Activated CD4-positive, CD25-positive, alpha-beta regulatory T cell treated with anti-CD3 and anti-CD28 coated beads, Interleukin-2, amount 50 U/mL, for 72 hours (primary cell): ENCODE measurements around the gene FCGR3B.
"Not testable (repeated sequence)": the region's sequence is repeated elsewhere in the genome, so short reads cannot be mapped to it uniquely, and the experiment has no call there.

Experiments used
- DNase-seq: peaks from one replicate; pipeline ENCODE4 v3.0.0; 2021

FCGR3B gene

DNA sequence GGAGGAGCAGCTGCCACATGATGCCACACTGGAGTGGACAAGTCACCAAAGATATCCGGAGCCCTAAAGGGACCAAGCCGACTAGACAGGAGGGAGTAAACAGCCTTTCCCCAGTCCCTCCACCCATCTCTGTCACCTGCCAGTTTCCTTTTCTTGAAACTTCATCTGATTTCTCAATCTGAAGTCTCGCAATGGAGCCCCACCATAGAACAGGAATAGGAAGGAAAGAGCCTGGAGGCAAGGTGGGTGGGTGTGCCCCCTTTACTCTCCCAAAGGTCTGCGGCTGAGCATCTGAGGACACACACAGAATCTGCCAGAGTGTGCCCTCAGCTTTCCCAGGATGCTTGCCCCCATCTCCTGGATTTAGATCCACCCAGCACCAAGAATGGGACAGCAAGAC is at the start of gene FCGR3B:
Gene FCGR3B (minus strand): TSS at position 101 of the 400 bp plus-strand sequence. CDS start 82 bp downstream, at position 19.
- DNase-seq: no peak

DNA sequence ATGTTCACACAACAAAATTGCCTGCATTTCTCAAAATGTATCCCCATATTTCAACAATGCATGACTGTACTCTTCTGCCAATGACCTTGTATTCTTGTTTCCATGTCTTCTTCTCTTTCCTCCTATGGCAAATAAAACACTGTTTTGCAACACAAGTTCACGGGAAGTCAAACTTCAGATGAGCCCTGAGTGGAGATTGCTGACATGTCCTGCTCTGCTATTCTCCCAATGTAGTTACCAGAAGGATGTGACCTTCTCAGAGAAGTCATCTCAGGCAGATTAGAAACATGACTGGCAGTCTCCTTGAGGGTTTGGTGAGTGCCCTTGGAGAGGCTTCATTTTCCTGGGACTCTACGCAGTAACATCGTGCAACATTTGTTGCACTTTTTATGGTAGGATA is 47.5 kb upstream of the FCGR3B start:
- DNase-seq: no peak

DNA sequence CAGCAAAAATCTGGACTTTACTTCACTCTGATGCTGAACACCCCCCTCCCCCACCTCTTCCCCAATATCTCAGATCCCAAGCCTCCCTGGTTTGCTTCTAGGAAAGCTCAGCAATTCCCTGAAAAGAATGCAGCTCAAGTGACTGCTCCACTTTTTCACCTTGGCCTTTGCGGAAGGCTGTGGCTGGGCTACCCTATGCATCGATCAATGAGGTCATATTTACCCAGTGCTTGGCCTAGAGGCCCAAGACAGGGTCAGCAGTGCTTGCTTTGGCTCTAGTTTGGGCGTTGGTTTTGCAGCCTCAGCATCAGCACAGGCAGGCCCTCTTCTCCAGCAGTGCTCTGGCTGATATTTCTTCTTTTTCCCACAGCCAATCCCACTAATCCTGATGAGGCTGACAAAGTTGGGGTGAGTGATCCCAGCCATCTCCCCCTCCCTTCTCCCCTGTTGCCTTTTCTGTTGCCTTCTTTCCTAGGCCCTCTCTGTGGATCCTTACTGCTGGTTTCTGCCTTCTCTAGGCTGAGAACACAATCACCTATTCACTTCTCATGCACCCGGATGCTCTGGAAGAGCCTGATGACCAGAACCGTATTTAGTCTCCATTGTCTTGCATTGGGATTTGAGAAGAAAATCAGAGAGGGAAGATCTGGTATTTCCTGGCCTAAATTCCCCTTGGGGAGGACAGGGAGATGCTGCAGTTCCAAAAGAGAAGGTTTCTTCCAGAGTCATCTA is 46.1 kb upstream of the FCGR3B start:
- no peak for DNase-seq

DNA sequence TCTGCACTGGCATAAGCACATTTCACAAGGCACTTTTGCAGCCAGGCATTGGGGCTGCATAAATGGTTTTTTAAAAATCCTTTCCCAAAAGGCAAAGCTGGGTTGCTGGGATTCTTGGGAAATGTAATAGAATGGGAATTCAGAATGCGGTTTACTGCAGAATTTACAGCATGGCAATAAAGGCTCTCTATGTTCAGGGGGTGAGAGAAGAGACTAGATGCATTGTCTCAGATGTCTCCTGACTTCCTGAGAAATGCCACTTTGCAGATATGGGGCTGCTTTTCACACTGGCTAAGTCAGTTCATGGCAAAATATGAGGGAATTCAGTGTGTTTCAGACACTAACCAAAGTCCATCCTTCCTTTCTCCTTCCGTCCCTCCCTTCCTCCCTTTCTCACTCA is 45.5 kb upstream of the FCGR3B start:
- DNase-seq: no peak

DNA sequence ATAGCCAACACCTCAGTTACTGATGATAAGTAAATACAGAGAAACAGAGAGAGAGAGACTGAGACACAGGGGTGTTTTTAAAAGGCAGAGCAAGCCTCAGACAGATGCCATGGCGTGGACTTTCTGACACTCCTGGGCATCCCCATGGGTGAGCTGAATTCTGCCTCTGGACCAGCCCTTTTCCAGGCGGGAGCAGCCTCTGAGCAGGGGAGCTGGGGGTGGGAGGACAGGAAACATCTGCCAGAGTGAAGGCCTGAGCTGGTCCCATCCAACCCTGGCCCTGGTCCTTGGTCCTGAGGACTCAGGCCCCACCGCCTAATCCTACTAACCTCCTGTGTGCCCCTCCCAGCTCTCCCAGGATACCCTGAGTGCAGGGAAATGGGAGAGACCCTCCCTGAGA is 43.9 kb upstream of the FCGR3B start:
- DNase-seq: not testable (repeated sequence)

DNA sequence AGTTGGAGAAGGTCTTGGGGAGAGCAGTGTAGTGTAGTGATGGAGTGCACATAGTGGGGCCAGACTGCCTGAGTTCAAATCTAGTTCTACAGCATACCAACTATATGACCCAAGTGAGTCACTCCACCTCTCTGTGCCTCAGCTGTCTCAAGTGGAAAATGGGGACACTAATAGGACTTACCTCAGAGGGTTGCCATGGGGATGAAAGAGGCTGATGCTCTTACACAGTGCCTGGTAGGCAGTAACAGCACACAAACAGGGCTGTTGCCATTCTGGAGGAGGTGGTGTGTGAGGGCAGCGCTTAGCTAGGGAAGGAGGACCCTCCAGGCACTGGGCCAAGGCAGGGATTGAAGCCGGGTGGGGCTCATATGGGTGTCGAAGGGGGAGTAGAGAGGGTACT is 43.5 kb upstream of the FCGR3B start:
- not testable (repeated sequence) for DNase-seq

DNA sequence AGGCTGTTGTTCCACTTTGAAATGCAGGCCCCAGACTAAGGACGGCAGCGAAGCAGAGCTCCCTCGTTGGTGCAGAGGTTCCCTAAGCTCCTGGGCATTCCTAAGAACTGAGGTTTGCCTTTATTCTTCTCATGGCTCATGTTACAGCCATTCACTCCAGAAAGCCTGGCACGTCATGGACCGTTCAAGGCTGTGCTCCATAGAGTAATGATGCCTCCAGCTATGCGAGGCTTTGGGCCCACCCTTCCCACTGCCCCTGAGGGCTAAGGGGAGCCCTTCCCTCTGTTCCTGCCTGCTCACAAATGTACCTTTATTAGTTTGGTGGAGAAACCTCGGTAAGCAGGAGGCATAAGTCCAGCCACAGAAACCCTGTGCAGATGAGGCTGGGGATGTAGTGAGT is 42.5 kb upstream of the FCGR3B start:
- not testable (repeated sequence) for DNase-seq

DNA sequence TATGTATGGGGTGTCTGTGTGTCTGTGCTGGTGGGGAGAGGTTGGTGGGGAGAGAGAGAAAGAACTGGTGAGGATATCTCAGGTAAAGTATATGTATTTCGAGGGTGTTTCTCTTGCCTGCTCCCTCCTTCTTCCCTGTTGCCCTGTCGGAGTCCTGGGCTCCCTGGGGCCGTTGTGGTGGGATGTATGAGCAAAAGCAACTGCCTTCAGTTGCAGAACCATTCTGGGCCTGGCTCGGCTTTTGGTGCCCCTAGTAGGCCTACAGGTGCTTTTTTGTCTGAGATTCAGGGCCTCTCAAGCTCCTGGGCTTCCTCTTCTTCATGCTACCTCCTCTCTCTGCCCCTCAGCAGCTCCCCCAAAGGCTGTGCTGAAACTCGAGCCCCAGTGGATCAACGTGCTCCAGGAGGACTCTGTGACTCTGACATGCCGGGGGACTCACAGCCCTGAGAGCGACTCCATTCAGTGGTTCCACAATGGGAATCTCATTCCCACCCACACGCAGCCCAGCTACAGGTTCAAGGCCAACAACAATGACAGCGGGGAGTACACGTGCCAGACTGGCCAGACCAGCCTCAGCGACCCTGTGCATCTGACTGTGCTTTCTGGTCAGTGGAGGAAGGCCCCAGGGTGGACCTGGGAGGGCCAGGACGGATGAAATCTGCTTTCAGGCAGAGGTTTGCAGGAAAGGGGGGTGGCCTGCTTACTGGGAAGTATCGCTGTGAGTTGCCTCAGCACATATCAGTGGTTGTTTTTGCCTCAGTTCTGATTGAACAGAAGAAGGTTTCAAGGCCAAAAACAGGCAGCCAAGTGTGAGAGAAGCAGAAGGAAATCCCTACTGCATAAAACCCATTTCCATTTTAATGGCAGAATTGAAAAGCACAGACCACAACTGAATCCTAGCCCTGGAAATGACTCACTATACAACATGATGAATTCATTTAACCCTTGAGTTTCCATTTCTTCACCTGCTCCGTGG is 40.4 kb upstream of the FCGR3B start:
- DNase-seq: not testable (repeated sequence)

DNA sequence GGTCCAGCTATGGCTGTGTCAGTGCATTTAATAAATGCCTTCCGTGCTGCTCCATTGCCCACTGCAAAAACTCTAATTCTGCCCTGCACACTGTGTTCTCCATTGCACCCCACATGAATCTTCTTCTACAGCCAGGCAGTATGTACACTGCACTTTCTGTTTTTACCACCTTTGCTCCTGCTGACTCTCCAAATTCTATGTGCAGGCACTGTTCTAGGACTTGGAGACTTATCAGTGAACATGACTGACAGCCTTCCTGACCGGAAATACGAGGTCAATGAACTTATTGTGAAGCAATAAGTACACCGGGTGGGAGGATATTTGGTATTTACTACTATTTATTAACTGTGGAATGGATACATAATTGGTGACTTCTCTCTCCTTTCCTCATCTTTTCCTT is 33.7 kb upstream of the FCGR3B start:
- DNase-seq: not testable (repeated sequence)

DNA sequence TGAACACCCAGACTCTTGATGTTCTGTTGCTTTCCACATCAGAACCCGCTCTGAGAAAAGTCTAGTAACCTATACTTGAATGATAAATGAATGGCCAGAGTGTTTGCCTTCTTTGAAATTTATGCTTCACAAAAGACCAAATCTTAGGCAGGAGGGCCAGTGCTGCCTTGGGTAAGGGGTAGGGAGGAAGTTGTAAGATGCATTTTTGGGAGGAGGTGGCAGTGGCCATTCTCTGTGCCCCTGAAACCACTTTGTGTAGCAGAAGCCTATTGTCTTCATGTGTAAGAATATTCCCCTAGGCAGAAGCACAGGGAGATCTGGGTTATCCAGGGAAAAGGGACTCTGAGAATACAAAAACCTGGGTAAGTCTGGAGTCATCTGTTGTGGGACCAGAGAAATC is 32.6 kb upstream of the FCGR3B start:
- not testable (repeated sequence) for DNase-seq

DNA sequence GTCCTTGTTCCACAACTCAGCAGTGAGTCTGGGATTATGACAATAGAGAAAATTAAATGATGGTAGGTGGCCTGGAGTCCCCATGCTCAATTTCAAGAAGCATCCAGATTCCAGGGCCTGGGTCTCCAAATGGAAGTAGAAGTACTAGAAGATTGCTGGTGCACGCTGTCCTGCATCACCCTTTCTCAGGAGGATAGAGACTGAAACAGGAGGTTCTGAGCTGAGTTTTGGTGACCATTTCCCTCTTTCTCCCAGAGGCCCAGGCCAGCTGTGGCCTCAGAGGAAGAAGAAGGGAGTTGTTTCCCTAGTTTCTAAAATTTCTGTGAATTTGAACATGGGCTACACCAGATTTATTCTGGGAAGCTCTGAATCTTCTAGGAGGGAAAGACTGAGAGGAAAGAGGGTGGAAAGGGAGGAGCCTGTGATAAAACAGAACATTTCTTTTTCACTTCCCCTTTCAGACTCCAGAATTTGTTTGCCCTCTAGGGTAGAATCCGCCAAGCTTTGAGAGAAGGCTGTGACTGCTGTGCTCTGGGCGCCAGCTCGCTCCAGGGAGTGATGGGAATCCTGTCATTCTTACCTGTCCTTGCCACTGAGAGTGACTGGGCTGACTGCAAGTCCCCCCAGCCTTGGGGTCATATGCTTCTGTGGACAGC is 31.8 kb upstream of the FCGR3B start, which contains the start of gene FCGR2B:
Gene FCGR2B (plus strand): TSS at position 460 of the 656 bp plus-strand sequence. CDS start 99 bp downstream, at position 559.
- DNase-seq: not testable (repeated sequence)

DNA sequence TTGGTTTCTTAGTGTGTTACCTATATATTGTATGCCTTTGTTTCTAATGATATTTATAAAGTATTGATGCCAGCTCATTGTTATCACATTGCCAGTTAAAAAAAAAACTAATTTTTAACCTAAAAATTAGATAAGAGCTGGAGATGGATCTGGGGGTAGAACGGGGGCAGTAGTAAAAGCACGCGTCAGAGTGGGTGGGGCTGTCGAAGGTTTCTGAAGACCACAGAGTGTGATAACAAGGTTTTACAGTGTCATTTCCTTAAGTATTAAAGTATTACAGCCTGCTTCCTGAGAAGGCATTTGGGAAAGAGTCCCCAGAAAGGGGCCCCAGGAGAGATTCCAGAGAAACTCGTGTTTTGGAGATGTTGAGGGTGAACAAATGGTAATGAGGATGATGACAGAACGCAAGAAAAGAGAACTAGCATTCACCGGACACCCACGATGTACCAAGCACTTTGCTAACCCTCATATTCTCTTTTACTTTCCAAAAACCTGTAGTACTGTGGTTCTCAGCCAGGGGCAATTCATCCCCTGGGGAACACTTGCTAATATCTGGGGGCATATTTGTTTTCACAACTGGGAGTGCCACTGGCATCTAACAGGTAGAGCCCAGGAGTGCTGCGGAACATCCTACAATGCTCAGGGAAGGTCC is 30.8 kb upstream of the FCGR3B start:
- DNase-seq: not testable (repeated sequence)

DNA sequence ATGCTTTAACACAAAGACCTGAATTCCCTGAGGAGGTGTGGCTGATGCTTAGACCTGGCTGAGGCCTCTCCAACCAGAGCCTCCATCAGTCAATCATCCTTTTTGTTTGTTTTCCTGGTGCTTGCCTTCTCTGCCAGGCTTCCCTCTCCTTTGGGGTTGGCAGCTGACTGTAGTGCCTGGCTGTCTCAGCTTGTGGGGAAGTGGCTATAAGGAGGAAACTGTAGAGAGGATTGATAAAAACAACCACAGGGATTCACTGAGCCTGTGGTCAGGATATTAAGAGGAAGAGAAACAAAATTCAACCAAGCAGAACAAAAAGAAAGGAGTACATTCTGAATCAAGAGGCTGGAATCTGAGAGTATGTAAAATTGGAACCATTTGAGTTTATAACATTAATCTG is 27.5 kb upstream of the FCGR3B start:
- not testable (repeated sequence) for DNase-seq

DNA sequence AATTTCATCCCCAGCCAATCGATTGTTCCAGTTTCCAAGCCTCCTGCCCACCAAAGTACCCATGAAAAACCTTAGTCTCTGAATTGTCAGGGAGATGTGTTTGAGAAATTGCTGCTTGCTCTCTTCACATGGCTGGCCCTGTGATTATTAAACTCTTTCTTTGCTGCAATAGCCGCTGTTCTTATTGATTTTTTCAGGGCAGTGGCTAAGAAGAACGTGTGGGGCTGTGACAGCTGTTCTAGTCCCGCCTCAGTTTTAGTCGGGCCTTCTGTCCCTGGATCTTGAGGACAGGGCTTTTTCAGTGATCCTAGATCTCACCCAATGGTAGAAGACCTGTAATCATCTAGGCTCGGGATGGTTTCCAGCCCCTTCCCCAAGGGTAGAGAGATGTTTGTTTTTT is 23.0 kb upstream of the FCGR3B start:
- DNase-seq: not testable (repeated sequence)

DNA sequence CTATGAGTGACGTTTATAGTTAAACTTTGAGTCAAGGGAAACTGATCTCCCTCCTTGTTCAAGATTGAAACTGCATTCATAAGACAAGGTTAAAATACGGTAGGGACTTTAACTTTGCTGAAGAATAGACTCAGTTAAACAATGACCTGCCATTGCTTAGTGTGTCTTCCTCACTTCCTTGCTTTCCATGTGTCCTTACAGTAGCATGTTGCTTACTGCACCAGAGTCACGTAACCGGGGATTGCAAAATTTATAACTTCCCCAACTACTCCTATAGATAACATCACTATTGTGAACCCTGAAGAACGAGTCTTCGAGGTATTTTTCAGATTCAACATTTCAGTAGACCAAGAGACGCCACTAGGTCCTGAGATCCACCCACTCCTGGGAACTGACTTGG is 22.6 kb upstream of the FCGR3B start:
- DNase-seq: not testable (repeated sequence)

DNA sequence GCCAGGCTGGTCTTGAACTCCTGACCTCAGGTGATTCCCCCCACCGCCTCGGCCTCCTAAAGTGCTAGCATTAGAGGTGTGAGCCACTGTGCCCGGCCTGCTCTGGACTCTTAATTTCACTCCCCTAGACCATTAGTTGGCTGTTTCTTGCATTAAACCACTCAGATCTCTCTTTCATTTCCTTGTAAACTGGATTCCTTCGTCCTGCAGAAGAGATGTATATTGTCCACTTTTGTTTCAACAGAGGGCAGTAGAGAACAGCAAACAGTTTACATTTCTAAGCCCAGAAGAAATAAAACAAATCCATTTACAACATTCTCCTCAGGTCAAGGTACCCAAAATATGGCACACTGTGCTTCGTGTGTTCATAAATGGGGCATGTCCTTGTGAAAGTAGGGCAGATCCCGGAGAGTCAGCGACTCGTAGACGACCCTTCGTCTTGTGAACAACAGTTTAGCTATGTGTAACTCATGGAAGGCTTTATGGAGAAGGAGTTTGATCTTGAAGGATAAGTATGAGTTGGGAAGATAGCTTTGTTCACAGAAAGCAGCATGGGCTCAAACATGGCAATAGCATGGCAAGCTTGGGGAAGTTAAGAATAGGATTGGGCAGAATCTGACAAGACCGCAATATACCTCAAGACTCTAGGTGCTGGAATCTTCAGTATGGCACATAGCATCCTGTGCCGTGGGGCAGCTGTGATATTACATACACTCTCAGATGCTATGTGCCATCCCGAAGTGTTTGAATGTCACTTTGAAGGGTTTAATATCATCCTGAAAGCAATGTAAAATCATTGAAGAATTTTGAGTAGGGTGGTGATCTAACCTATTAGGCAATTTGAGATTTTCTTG is 16.8 kb upstream of the FCGR3B start:
- DNase-seq: not testable (repeated sequence)

DNA sequence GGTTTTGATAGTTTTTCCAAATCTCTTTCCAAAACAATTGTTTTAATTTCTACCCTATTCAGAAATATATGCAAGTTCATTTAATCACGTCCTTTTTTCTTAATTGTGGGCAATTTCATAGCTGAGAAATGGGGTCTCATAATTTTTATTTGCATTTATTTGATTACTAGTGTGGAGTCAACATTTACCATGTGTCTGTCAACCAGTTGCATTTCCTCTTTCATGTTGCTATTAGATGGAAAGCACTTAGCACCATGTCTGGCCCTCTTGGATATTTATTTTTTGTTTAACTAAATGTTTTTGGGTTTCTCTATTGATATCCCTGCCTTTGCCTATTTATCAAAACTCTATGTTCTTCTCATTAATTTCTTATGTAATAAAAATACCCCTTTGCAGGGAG is 13.9 kb upstream of the FCGR3B start:
- not testable (repeated sequence) for DNase-seq

DNA sequence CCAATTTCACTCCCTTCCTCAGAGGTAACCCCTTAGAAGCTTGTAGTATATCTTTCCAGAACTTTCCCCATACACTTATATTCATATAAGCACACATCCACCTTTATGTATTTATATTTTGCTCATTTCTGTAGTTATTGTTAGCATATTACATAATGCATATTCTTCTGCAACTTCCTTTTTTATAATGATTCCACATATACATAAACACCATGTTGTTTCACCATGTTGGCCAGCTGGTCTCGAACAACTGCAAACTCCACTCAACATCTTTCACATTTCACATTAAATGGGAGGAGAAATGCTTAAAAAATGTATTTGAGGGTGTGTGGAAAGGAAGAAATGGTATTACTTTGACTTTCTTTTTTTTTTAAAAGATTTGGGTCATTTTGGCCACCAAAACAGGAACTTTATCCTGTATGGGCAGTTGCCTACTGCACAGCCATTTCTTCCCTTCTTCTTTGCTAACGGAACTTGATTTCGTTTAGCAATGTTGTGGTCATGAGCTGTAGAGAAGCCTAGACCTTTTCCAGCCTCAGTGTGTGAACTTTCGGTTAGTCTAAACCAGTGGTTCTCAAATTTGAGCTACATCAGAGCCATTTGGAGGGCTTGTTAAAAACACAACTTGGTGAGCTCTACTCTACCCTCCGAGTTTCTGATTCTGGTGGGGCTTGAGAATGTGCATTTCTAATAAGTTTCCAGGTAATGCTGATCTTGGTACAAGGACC is 12.7 kb upstream of the FCGR3B start:
- DNase-seq: not testable (repeated sequence)

DNA sequence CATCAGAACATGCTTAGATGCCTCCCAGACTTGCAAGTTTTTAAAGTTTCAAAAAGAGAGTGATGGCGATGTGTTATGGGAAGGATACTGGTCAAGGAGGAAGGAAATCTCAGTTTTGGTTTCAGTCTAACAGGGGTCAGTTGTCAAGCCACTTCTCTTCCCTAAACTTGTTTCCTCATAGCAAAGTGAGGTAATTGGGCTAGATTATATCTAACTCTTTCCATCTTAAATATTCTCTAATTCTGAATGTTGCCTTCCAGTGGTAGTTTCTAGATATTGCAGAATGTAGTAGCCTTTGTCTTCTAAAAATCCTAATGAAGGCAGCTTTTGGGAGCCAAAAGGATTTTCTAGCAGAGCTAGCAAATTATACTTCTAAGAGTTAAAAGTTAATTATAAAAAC is 11.7 kb upstream of the FCGR3B start:
- DNase-seq: not testable (repeated sequence)

DNA sequence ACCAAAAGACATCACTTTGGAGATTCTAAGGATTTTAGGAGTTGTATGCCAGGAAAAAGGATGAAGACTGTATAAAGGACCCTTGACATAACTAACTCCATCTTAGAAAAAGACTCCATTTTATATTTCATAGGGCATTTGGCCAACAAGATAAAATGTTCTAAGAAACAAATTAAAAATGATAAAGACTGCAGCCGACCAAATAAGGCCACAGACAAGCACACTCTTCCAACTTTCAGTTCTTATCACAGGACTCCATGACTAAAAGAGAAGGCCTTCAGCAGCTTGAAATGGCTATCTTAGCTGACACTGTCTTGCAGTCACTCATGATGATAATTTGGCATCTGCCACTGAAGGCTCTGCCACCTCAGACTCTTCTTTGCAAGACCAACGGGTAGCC is 8.2 kb upstream of the FCGR3B start:
- DNase-seq: not testable (repeated sequence)
